ENCODE data around the gene GLDC.
A peak's percentile ranks its signal among the peaks of the same experiment; 100 is the strongest.
"Not testable (repeated sequence)": the region's sequence is repeated elsewhere in the genome, so short reads cannot be mapped to it uniquely, and the experiment has no call there.

Gene GLDC

GRCh38 chr9:6664204-6664680 is 18.7 kb upstream of the GLDC start:
- Histone ChIP-seq H3K27me3 (ENCODE audit: insufficient read depth, low read length) (no peaks in the 10 kb centered on the region), H3K4me1 (ENCODE audit: control insufficient read depth, insufficient read depth, low read length, unreplicated experiment) (no peaks in the 10 kb centered on the region), H3K36me3 (ENCODE audit: insufficient read depth, low read length) (no peaks in the 10 kb centered on the region), H2AFZ (ENCODE audit: low read length, unreplicated experiment) (no peak overlapping the region), H3K79me2 (ENCODE audit: control insufficient read depth, insufficient read depth, low read length, unreplicated experiment) (no peaks in the 10 kb centered on the region), H3K27ac (ENCODE audit: low read depth, low read length) (no peak overlapping the region), H3K4me3 (ENCODE audit: low read depth, low read length) (no peak overlapping the region)

- Histone ChIP-seq H3K27me3 (ENCODE audit: insufficient read depth, low read length) (peaks cover 3% of the 10 kb centered on the region; the same call in 1 of the 2 replicates), H2AFZ (ENCODE audit: low read length, unreplicated experiment) (no peak overlapping the region), H3K79me2 (ENCODE audit: control insufficient read depth, insufficient read depth, low read length, unreplicated experiment) (no peaks in the 10 kb centered on the region), H3K4me1 (ENCODE audit: control insufficient read depth, insufficient read depth, low read length, unreplicated experiment) (no peaks in the 10 kb centered on the region), H3K36me3 (ENCODE audit: insufficient read depth, low read length) (no peaks in the 10 kb centered on the region), H3K4me3 (ENCODE audit: low read depth, low read length) (no peak overlapping the region), H3K27ac (ENCODE audit: low read depth, low read length) (no peak overlapping the region)
These were observed 15.0 kb upstream of the GLDC start for GRCh38 chr9:6660512-6660911.

GRCh38 chr9:6658628-6659353 is 13.3 kb upstream of the GLDC start:
- H3K4me3 ChIP-seq (ENCODE audit: low read depth, low read length): no peak overlapping the region
- no peaks in the 10 kb centered on the region for H3K36me3 ChIP-seq (ENCODE audit: insufficient read depth, low read length)
- no peak overlapping the region for H2AFZ ChIP-seq (ENCODE audit: low read length, unreplicated experiment)
- H3K79me2 ChIP-seq (ENCODE audit: control insufficient read depth, insufficient read depth, low read length, unreplicated experiment): no peaks in the 10 kb centered on the region
- no peak overlapping the region for H3K27ac ChIP-seq (ENCODE audit: low read depth, low read length)
- peaks cover 12% of the 10 kb centered on the region for H3K27me3 ChIP-seq (ENCODE audit: insufficient read depth, low read length)
- H3K4me1 ChIP-seq (ENCODE audit: control insufficient read depth, insufficient read depth, low read length, unreplicated experiment): no peaks in the 10 kb centered on the region

- Histone ChIP-seq H3K27ac (ENCODE audit: low read depth, low read length) (no peak overlapping the region), H3K4me3 (ENCODE audit: low read depth, low read length) (no peak overlapping the region), H3K36me3 (ENCODE audit: insufficient read depth, low read length) (no peaks in the 10 kb centered on the region), H3K4me1 (ENCODE audit: control insufficient read depth, insufficient read depth, low read length, unreplicated experiment) (no peaks in the 10 kb centered on the region), H2AFZ (ENCODE audit: low read length, unreplicated experiment) (no peak overlapping the region), H3K79me2 (ENCODE audit: control insufficient read depth, insufficient read depth, low read length, unreplicated experiment) (no peaks in the 10 kb centered on the region), H3K27me3 (ENCODE audit: insufficient read depth, low read length) (peaks cover 26% of the 10 kb centered on the region)
These were observed 11.2 kb upstream of the GLDC start for GRCh38 chr9:6656614-6657300.

- Histone ChIP-seq H3K4me3 (ENCODE audit: low read depth, low read length) (no peak overlapping the region), H3K79me2 (ENCODE audit: control insufficient read depth, insufficient read depth, low read length, unreplicated experiment) (no peaks in the 10 kb centered on the region), H3K27me3 (ENCODE audit: insufficient read depth, low read length) (peaks cover 26% of the 10 kb centered on the region), H3K4me1 (ENCODE audit: control insufficient read depth, insufficient read depth, low read length, unreplicated experiment) (no peaks in the 10 kb centered on the region), H3K27ac (ENCODE audit: low read depth, low read length) (no peak overlapping the region), H3K36me3 (ENCODE audit: insufficient read depth, low read length) (no peaks in the 10 kb centered on the region), H2AFZ (ENCODE audit: low read length, unreplicated experiment) (no peak overlapping the region)
These were observed 9.5 kb upstream of the GLDC start for GRCh38 chr9:6655036-6655435.

- H3K4me3 ChIP-seq (ENCODE audit: low read depth, low read length): peak overlapping the region; percentile 72; the same call in 1 of the 2 replicates
These were observed 736 bp upstream of the GLDC start for GRCh38 chr9:6646293-6646636.

GRCh38 chr9:6645105-6645354 is 499 bp downstream of the GLDC start:
- Histone ChIP-seq H2AFZ (ENCODE audit: low read length, unreplicated experiment) (peak overlapping the region; percentile 40), H3K27me3 (ENCODE audit: insufficient read depth, low read length) (peaks cover 78% of the 10 kb centered on the region), H3K4me3 (ENCODE audit: low read depth, low read length) (peak overlapping the region; percentile 72)
- H3K79me2 ChIP-seq (ENCODE audit: control insufficient read depth, insufficient read depth, low read length, unreplicated experiment); H3K36me3 ChIP-seq (ENCODE audit: insufficient read depth, low read length); H3K4me1 ChIP-seq (ENCODE audit: control insufficient read depth, insufficient read depth, low read length, unreplicated experiment); H3K27ac ChIP-seq (ENCODE audit: low read depth, low read length): not testable (repeated sequence)

More at GRCh38 chr9:6646293-6646636, 736 bp upstream of the GLDC start:
- H3K27me3 ChIP-seq (ENCODE audit: insufficient read depth, low read length): peaks cover 70% of the 10 kb centered on the region
- no peaks in the 10 kb centered on the region for H3K36me3 ChIP-seq (ENCODE audit: insufficient read depth, low read length)
- H2AFZ ChIP-seq (ENCODE audit: low read length, unreplicated experiment): no peak overlapping the region
- peaks cover 6% of the 10 kb centered on the region for H3K4me1 ChIP-seq (ENCODE audit: control insufficient read depth, insufficient read depth, low read length, unreplicated experiment)
- no peak overlapping the region for H3K27ac ChIP-seq (ENCODE audit: low read depth, low read length)
- H3K79me2 ChIP-seq (ENCODE audit: control insufficient read depth, insufficient read depth, low read length, unreplicated experiment): no peaks in the 10 kb centered on the region

- Histone ChIP-seq H3K4me1 (ENCODE audit: control insufficient read depth, insufficient read depth, low read length, unreplicated experiment) (peaks cover 6% of the 10 kb centered on the region), H3K27me3 (ENCODE audit: insufficient read depth, low read length) (peaks cover 75% of the 10 kb centered on the region), H3K36me3 (ENCODE audit: insufficient read depth, low read length) (no peaks in the 10 kb centered on the region), H3K4me3 (ENCODE audit: low read depth, low read length) (peak overlapping the region; percentile 72), H3K27ac (ENCODE audit: low read depth, low read length) (no peak overlapping the region), H2AFZ (ENCODE audit: low read length, unreplicated experiment) (peak overlapping the region; percentile 40), H3K79me2 (ENCODE audit: control insufficient read depth, insufficient read depth, low read length, unreplicated experiment) (no peaks in the 10 kb centered on the region)
These were observed 1.0 kb downstream of the GLDC start for GRCh38 chr9:6644346-6645104.

GRCh38 chr9:6641961-6642360 is 3.6 kb downstream of the GLDC start:
- Histone ChIP-seq H2AFZ (ENCODE audit: low read length, unreplicated experiment) (no peak overlapping the region), H3K36me3 (ENCODE audit: insufficient read depth, low read length) (no peaks in the 10 kb centered on the region), H3K4me3 (ENCODE audit: low read depth, low read length) (no peak overlapping the region), H3K79me2 (ENCODE audit: control insufficient read depth, insufficient read depth, low read length, unreplicated experiment) (no peaks in the 10 kb centered on the region), H3K27me3 (ENCODE audit: insufficient read depth, low read length) (peaks cover 55% of the 10 kb centered on the region), H3K27ac (ENCODE audit: low read depth, low read length) (no peak overlapping the region), H3K4me1 (ENCODE audit: control insufficient read depth, insufficient read depth, low read length, unreplicated experiment) (peaks cover 6% of the 10 kb centered on the region)

- H2AFZ ChIP-seq (ENCODE audit: low read length, unreplicated experiment): no peak overlapping the region
- H3K4me3 ChIP-seq (ENCODE audit: low read depth, low read length): no peak overlapping the region
- no peaks in the 10 kb centered on the region for H3K36me3 ChIP-seq (ENCODE audit: insufficient read depth, low read length)
- no peak overlapping the region for H3K27ac ChIP-seq (ENCODE audit: low read depth, low read length)
- H3K27me3 ChIP-seq (ENCODE audit: insufficient read depth, low read length): peaks cover 52% of the 10 kb centered on the region
- H3K79me2 ChIP-seq (ENCODE audit: control insufficient read depth, insufficient read depth, low read length, unreplicated experiment): no peaks in the 10 kb centered on the region
- peaks cover 6% of the 10 kb centered on the region for H3K4me1 ChIP-seq (ENCODE audit: control insufficient read depth, insufficient read depth, low read length, unreplicated experiment)
These were observed 4.0 kb downstream of the GLDC start for GRCh38 chr9:6641561-6641960.
